ENCODE results near the gene SLC2A4RG. TPM values are rescaled to one million over a fixed set of nuclear protein-coding genes. Genes with fewer than 3 reads are reported as not detected.

The SLC2A4RG gene
- total RNA-seq, 2 experiments from 2014 or later = 123 to 125 TPM

DNA sequence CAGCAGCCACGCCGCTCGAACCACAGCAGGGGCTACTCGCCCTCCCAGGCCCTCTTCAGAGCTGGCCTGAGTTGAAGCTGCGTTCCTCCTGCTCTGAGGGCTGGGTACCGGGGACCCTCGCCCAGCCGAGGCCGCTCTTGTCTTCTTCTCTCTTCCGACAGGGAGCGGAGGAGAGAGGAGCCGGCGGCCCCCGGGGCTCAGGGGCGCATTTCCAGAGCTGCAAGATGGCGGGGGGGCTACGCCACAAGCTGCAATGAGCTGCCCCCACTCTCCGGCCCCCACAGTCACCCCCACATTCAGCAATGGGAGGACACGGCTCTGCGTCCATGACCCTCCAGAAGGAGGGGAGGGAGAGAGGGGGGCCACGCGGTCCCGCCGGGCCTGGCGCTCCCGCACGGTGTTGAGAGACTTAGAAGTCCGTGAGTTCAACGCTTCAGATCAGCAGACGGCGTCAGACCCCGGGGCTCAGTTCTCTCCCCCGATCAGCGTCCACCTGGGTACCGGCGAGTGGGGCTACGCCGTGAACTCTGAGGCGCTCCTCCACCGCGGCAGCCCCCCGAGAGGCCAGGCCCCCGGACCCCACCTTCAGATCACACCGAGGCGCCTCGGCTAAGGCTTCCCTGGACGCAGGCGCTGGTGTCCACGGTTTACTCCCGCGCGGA is 31.6 kb downstream of the SLC2A4RG start:
- H3K27ac Mint-ChIP-seq = no peak overlapping the region
- DNase-seq (no peak), ATAC-seq (ENCODE audit: poor library complexity) (no peak)
- H3K9me3 Mint-ChIP-seq = no peaks in the 10 kb centered on the region
- no peaks in the 10 kb centered on the region for H3K36me3 Mint-ChIP-seq (ENCODE audit: low read depth)
- Histone ChIP-seq H3K4me3 (ENCODE audit: low read length) (no peak overlapping the region), H3K27ac (ENCODE audit: low read depth in 1 of 2, low read length in 2 of 2) (no peak overlapping the region), H3K27me3 (ENCODE audit: control insufficient read depth in 1 of 2, insufficient read depth in 2 of 2, low read length in 2 of 2) (no peaks in the 10 kb centered on the region), H3K36me3 (ENCODE audit: insufficient read depth, low read length) (no peaks in the 10 kb centered on the region), H3K9me3 (ENCODE audit: control insufficient read depth in 1 of 2, insufficient read depth in 1 of 2, low read length in 2 of 2) (no peaks in the 10 kb centered on the region), H3K4me1 (ENCODE audit: insufficient read depth, low read length) (peaks cover 4% of the 10 kb centered on the region)
- intact Hi-C loops (cut with DNase I, micrococcal nuclease) = no loop called here
- H3K27me3 Mint-ChIP-seq = no peaks in the 10 kb centered on the region
- H3K4me1 Mint-ChIP-seq (ENCODE audit: low read depth) = peaks cover 5% of the 10 kb centered on the region
- TF ChIP-seq, protein P1, sequence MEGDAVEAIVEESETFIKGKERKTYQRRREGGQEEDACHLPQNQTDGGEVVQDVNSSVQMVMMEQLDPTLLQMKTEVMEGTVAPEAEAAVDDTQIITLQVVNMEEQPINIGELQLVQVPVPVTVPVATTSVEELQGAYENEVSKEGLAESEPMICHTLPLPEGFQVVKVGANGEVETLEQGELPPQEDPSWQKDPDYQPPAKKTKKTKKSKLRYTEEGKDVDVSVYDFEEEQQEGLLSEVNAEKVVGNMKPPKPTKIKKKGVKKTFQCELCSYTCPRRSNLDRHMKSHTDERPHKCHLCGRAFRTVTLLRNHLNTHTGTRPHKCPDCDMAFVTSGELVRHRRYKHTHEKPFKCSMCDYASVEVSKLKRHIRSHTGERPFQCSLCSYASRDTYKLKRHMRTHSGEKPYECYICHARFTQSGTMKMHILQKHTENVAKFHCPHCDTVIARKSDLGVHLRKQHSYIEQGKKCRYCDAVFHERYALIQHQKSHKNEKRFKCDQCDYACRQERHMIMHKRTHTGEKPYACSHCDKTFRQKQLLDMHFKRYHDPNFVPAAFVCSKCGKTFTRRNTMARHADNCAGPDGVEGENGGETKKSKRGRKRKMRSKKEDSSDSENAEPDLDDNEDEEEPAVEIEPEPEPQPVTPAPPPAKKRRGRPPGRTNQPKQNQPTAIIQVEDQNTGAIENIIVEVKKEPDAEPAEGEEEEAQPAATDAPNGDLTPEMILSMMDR (IDR thresholded peaks at IDR 0.05) = no peak
- ChIA-PET POLR2A (no interaction called here), CTCF (no interaction called here)
- no peak overlapping the region for H3K4me3 Mint-ChIP-seq

DNA sequence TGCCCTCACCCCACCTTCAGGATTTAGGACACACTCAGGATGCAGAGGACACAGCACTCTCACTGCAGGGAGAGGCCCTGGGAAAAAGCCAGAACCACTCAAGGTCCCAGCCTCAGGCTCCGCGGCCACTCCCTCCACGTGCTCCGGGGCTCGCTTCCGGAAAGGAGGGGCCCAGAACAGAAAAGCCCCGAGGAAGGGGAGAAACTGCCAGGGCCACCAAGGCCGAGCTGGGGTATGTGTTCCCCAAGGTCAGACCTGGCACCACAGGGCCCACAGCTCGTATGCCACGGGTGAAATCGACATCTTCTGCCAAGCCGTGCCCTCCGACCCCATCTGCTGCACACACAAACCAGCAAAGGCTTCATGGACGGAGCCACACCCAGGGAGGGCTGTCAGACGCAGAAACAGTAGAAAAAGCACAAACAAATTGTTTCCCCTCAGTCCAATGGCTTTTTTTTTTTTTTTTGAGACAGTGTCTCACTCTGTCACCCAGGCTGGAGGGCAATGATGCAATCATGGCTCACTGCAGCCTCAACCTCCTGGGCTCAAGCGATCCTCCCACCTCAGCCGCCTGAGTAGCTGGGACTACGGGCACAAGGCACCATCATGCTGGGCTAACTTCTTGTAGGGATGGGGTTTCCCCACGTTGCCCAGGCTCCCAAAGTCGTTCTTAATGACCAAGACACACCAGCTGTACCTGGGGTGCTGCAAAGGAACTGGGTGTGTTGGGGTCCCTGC is 33.4 kb downstream of the SLC2A4RG start:
- no peaks in the 10 kb centered on the region for H3K36me3 Mint-ChIP-seq (ENCODE audit: low read depth)
- DNase-seq (no peak), ATAC-seq (ENCODE audit: poor library complexity) (no peak)
- Histone ChIP-seq H3K27me3 (ENCODE audit: control insufficient read depth in 1 of 2, insufficient read depth in 2 of 2, low read length in 2 of 2) (no peaks in the 10 kb centered on the region), H3K36me3 (ENCODE audit: insufficient read depth, low read length) (no peaks in the 10 kb centered on the region), H3K9me3 (ENCODE audit: control insufficient read depth in 1 of 2, insufficient read depth in 1 of 2, low read length in 2 of 2) (no peaks in the 10 kb centered on the region), H3K27ac (ENCODE audit: low read depth in 1 of 2, low read length in 2 of 2) (no peak overlapping the region), H3K4me3 (ENCODE audit: low read length) (no peak overlapping the region), H3K4me1 (ENCODE audit: insufficient read depth, low read length) (peaks cover 4% of the 10 kb centered on the region)
- H3K9me3 Mint-ChIP-seq = no peaks in the 10 kb centered on the region
- ChIA-PET POLR2A (no interaction called here), CTCF (interaction anchor here (0.7 kb wide), 1 partner anchor 348 kb away, joined by 3 read pairs; no protein-coding TSS in a partner anchor)
- no peaks in the 10 kb centered on the region for H3K27me3 Mint-ChIP-seq
- H3K4me1 Mint-ChIP-seq (ENCODE audit: low read depth) = peaks cover 5% of the 10 kb centered on the region
- TF ChIP-seq, protein P1 (IDR thresholded peaks at IDR 0.05) = no peak
- H3K4me3 Mint-ChIP-seq = no peak overlapping the region
- intact Hi-C loops (cut with DNase I, micrococcal nuclease) = no loop called here
- H3K27ac Mint-ChIP-seq = no peak overlapping the region

DNA sequence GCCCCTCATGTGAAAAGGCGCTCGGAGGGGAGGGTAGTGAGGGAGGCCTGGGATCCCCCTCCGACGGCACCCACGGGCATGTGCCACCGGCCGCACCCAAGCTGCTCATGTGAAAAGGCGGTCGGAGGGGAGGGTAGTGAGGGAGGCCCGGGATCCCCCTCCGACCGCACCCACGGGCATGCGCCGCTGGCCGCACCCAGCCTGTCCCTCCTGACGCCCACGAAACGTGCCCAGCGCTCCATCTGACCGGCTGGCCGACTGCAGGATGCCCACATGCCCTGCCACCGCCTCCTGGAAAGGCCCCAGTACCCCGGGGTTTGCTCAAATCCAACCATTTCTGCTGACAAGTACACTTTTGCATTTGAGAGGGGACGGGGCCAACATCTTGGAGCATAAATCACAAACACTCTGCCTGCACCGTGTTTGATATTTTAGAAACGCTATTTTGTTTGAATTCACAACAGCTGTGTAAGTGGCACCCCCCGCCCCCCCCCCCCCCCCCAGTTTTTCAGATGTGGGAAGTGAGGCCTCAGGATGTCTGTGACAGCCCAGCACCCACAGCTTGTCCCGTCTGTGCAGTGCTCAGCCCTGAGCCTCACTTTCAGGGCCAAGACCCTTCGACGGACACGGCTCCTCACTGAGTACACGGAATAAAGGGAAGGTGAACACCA is 34.1 kb downstream of the SLC2A4RG start:
- POLR2A ChIA-PET = no interaction called here
- CTCF ChIA-PET = no interaction called here

More for the DNA sequence above, 34.1 kb downstream of the SLC2A4RG start:
- intact Hi-C loops (cut with DNase I, micrococcal nuclease) = no loop called here
- TF ChIP-seq, protein P1 (IDR thresholded peaks at IDR 0.05) = no peak
- H3K4me1 ChIP-seq (ENCODE audit: insufficient read depth, low read length) = peaks cover 4% of the 10 kb centered on the region
- no peak overlapping the region for H3K27ac ChIP-seq (ENCODE audit: low read depth in 1 of 2, low read length in 2 of 2)
- H3K27me3 ChIP-seq (ENCODE audit: control insufficient read depth in 1 of 2, insufficient read depth in 2 of 2, low read length in 2 of 2) = no peaks in the 10 kb centered on the region
- H3K9me3 ChIP-seq (ENCODE audit: control insufficient read depth in 1 of 2, insufficient read depth in 1 of 2, low read length in 2 of 2) = no peaks in the 10 kb centered on the region
- H3K4me1 Mint-ChIP-seq (ENCODE audit: low read depth) = peaks cover 5% of the 10 kb centered on the region
- no peaks in the 10 kb centered on the region for H3K9me3 Mint-ChIP-seq
- no peaks in the 10 kb centered on the region for H3K36me3 Mint-ChIP-seq (ENCODE audit: low read depth)
- H3K4me3 ChIP-seq (ENCODE audit: low read length) = no peak overlapping the region
- H3K36me3 ChIP-seq (ENCODE audit: insufficient read depth, low read length) = no peaks in the 10 kb centered on the region
- ATAC-seq (ENCODE audit: poor library complexity) (no peak), DNase-seq (no peak)
- no peaks in the 10 kb centered on the region for H3K27me3 Mint-ChIP-seq
- H3K4me3 Mint-ChIP-seq = no peak overlapping the region
- H3K27ac Mint-ChIP-seq = no peak overlapping the region
